Measurements from ENCODE around the gene C1orf185.
"Not testable (repeated sequence)": the region's sequence is repeated elsewhere in the genome, so short reads cannot be mapped to it uniquely, and the experiment has no call there.

Gene C1orf185

DNA sequence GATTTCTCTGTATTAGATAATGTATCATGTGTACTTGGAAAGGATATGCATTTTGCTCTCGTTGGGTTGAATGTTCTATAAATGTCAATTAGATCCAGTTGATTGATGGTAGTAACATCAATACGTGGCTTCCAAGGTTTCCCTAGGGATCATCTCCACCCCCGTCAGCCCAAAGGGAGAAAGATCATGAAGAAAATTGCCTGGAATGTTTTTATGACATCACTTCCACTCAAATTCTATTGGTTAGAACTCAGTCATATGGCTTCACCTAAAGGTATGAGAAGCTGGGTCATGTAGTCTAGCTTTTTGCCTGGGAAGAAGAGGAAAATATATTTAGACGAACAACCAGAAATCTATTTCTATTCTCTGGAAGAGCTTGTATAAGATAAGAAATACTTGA lies at the start of gene C1orf185:
Gene C1orf185, plus strand, starts transcription at position 253 of the 400 bp plus-strand sequence. Its CDS starts 6 bp downstream, at position 259.
- no peak for DNase-seq (ENCODE audit: low spot score)

DNA sequence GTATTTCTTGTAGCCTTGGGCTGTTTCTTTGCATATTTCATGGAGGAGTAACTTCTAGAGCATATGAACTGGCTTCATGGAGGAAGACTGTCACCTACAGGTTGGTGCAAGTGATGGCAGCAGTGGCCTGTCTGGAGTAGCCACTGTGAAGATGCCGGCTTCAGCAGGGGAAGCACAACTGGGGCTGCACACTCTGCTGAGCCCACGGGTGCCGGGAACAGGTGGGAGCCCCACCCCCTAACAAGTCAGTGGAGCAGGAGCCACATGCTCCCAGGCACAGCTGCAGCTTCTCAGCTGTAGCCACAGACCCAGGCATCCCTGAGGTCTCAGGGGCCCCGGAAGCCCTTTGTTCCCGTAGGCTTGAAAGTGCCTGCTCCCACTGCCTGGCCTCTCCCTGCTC lies 43.2 kb upstream of the C1orf185 start:
- no peak for DNase-seq (ENCODE audit: low spot score)

DNA sequence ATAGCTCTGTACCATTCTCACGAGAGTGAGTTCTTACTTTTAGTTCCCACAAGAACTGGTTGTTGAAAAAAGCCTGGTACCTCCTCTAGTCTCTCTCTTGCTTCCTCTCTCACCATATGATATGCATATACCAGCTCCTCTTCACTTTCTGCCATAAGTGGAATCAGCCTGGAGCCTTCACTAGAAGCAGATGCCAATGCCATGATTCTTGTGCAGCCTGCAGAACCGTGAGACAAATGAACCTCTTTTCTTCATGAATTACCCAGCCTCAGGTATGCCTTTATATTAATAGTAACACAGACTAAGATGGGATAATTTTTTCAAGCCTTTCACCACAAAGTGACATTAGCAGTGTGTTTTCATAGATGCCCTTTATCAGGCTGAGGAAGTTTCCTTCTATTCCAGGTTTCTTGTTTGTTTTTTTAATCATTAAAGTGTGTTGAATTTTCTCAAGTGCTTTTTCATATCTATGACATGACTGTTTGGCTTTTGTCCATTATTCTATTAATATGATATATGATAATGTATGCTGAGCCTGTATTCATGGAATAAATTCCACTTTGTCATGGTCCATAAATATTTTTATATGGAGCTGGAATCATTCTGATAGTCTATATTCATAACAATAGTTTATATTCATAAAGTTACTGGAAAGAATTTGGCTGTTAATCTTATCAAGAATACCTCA lies 40.7 kb upstream of the C1orf185 start:
- no peak for DNase-seq (ENCODE audit: low spot score)

- no peak for DNase-seq (ENCODE audit: low spot score)
These were observed 38.9 kb upstream of the C1orf185 start for GRCh38 chr1:51063121-51063520.

GRCh38 chr1:51070011-51070410 lies 32.0 kb upstream of the C1orf185 start:
- DNase-seq (ENCODE audit: low spot score): no peak

- no peak for DNase-seq (ENCODE audit: low spot score)
These were observed 31.4 kb upstream of the C1orf185 start for GRCh38 chr1:51070640-51071039.

GRCh38 chr1:51071291-51072042 lies 30.6 kb upstream of the C1orf185 start:
- DNase-seq (ENCODE audit: low spot score): no peak

DNA sequence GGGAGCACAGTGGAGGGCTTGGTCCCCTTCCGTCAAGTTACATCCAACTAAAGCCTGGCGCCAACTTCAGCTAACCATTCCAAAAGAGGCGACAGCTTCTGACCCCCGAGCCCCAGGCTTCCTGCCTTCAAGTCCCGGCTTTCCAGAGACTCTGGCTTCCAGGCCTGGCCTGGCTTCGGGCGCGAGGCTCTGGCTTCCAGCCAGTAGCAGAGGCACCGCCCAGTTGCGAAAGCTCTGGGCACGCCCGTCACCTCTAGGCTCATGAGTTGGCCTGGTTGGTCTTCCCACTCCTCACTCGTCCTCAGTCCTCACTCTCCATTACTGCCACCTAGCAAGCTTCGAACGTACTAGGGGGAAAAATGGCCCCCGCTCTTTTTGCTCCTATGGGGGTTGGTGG lies 30.0 kb upstream of the C1orf185 start:
- no peak for DNase-seq (ENCODE audit: low spot score)

DNA sequence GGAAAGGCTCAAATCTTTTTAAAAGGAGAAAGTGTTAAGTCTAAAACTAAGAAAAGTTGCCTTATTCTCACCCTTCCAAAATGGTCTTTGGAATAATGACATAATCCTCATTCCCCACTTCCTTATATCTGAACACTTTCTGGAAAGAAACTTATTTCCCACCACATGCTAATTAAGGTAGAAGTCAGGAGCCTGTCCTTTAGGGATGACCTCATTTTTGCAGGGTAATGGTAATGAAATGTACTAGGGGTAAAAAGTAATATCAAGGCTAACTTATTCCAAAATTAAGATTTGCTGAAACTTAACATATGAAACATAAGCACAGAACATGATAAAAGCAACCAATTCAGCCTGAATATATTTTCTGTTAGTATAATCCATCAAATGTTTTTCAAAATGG lies 29.4 kb upstream of the C1orf185 start:
- DNase-seq (ENCODE audit: low spot score): no peak

- DNase-seq (ENCODE audit: low spot score): no peak
These were observed 28.6 kb upstream of the C1orf185 start for GRCh38 chr1:51073456-51073855.

DNA sequence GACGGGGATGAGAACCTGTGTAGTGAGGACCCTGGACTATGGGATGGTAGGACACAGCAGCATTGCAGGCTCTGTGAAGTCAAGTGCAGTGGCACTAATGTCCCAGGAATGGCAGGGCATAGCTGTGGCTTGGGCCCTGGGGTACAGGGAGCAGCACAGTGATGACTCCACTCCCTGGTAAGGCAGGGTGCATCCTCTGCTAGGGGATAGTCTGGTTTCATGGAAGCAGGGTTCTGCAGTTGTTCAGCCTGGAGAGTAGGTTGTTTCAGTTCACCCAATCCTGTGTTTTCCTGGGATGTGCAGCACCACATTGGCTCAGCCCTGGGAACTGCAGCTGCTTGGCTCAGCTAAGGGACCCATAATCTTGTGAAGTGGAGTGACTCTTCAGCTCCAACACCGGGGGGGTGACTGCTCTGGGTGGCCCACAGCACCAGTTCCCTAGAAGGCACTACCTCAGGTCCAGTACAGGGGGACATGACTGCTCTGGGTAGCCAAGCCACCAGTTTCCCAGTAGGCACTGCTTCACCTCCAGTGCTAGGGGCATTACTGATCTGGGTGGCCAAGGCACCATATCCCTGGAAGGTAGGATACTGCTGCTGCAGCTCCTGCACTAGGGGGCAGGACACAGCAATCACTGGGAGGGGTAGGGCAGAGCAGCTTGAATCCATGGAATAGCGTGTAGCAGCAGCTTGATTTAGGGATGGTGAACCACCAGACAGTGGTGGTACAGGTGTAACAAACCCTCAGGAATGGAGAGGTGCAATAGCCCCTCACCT lies 15.3 kb upstream of the C1orf185 start:
- no peak for DNase-seq (ENCODE audit: low spot score)

GRCh38 chr1:51088474-51088873 lies 13.6 kb upstream of the C1orf185 start:
- no peak for DNase-seq (ENCODE audit: low spot score)

- no peak for DNase-seq (ENCODE audit: low spot score)
These were observed 8.4 kb upstream of the C1orf185 start for GRCh38 chr1:51093581-51093980.

- no peak for DNase-seq (ENCODE audit: low spot score)
These were observed 4.9 kb upstream of the C1orf185 start for GRCh38 chr1:51097171-51097570.

GRCh38 chr1:51100264-51100880 lies 1.7 kb upstream of the C1orf185 start:
- DNase-seq (ENCODE audit: low spot score): no peak

DNA sequence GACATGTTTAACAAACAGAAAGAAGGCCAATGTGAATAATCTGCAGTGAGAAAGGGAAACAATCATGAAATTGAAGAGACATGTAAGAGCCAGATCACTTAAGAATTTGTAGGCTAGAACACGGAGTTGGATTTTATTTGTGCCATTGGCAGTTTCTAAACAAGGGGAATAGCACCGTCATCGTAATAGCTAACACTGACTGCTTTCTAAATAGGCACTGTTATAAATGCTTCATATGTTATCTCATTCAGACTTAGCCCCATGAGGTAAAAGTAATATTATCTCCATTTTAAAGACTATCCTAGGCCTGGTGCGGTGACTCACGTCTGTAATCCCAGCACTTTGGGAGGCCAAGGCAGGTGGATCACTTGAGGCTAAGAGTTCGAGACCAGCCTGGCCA lies 12.1 kb downstream of the C1orf185 start:
- DNase-seq (ENCODE audit: low spot score): no peak

- no peak for DNase-seq (ENCODE audit: low spot score)
These were observed 13.8 kb downstream of the C1orf185 start for GRCh38 chr1:51115714-51116404.

DNA sequence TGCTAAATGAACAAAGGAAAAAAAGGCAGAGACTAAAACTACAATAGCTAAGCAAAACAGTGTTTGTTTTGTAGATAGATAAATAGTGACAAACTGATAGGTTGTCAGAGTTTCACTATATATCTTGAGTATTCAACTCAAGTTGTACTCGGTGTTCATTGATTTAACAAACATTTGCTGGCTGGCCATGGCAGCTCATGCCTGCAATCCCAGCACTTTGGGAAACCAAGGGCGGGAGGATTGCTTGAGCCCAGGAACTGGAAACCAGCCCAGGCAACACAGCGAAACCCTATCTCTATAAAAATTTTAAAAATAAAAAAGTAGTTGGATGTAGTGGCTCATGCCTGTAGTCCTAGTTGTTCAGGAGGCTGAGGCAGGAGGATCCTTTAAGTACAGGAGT lies 17.3 kb downstream of the C1orf185 start:
- no peak for DNase-seq (ENCODE audit: low spot score)

GRCh38 chr1:51120629-51121028 lies 18.6 kb downstream of the C1orf185 start:
- DNase-seq (ENCODE audit: low spot score): no peak

DNA sequence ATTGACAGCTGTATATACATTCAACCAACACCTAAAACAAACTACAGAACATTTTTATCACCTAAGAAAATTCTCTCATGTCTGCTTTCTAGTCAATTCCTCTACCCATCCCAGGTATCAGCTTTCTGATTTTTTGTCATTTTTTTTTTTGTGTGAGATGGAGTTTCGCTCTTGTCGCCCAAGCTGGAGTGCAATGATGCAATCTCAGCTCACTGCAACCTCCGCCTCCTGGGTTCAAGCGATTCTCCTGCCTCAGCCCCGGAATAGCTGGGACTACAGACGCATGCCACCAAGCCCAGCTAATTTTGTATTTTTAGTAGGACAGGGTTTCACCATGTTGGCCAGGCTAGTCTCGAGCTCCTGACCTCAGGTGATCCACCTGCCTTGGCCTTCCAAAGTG lies 25.1 kb downstream of the C1orf185 start:
- not testable (repeated sequence) for DNase-seq (ENCODE audit: low spot score)

DNA sequence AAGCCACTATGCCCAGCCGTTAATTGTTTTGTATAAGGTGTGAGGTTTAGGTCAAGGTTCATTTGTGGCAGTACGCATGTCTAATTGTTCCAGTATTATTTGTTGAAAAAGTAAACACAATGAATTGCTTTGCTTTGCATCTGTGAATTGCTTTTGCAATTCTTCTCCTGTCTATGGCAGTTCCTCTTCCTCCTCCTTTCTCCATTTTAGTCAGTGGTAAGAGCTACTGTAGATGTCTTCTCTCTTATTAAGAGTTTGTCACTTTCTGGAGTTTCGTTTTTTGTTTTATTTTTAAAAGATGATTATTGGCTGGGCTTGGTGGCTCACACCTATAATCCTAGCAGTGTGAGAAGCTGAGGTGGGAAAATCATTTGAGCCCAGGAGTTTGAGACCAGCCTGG lies 29.2 kb downstream of the C1orf185 start:
- DNase-seq (ENCODE audit: low spot score): no peak

DNA sequence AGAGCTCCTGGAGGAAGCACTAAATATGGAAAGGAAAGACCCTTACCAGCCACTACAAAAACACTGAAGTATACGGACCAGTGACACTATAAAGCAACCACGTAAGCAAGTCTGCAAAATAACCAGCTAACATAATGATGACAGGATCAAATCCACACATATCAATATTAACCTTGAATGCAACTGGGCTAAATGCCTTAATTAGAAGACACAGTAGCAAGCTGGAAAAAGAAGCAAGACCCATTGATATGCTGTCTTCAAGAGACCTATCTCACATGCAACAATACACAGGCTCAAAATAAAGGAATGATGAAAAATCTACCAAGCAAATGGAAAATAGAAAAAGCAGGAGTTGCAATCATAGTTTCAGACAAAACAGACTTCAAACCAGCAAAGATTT lies 31.0 kb downstream of the C1orf185 start:
- no peak for DNase-seq (ENCODE audit: low spot score)

All from pons (tissue), 1 donor.